Measurements from ENCODE around the gene PRR5. TPM values are rescaled to one million over a fixed set of nuclear protein-coding genes. Genes with fewer than 3 reads are reported as not detected.

PRR5 gene
- total RNA-seq, 2 donors from 2014 or later: 12.5 to 20.4 TPM

- Histone ChIP-seq H3K27ac (no peak overlapping the region), H3K4me3 (no peak overlapping the region), H3K9me3 (no peaks in the 10 kb centered on the region), H3K36me3 (replicated peaks in 1 of 2; ENCODE audit: insufficient read depth in 1 of 2, low read depth in 2 of 2) (no peaks in the 10 kb centered on the region), H3K27me3 (no peaks in the 10 kb centered on the region), H3K4me1 (peaks cover 20% of the 10 kb centered on the region)
- TF ChIP-seq POLR2A (IDR thresholded peaks at IDR 0.05): no peak
- no peak for TF ChIP-seq CTCF (IDR thresholded peaks at IDR 0.05)
- intact Hi-C loops (cut with DNase I): no loop called here
- ATAC-seq: no peak
- 64 to 77% methylated on average over 12 to 23 of the region's 23 CpGs for WGBS, 2 donors
- DNase-seq: no peak
These were observed 41.8 kb upstream of the PRR5 start for GRCh38 chr22:44660051-44660830.

GRCh38 chr22:44661070-44661469, 40.9 kb upstream of the PRR5 start:
- DNase-seq (no peak), ATAC-seq (no peak)
- WGBS, 2 donors: 10 to 34% methylated on average over 2 to 12 of the region's 14 CpGs
- H3K4me3 ChIP-seq: no peak overlapping the region
- H3K9me3 ChIP-seq: no peaks in the 10 kb centered on the region
- H3K4me1 ChIP-seq: peaks cover 20% of the 10 kb centered on the region
- no peak for TF ChIP-seq POLR2A (IDR thresholded peaks at IDR 0.05)
- no peaks in the 10 kb centered on the region for H3K27me3 ChIP-seq
- no peak overlapping the region for H3K27ac ChIP-seq
- intact Hi-C loops (cut with DNase I): no loop called here
- no peaks in the 10 kb centered on the region for H3K36me3 ChIP-seq (replicated peaks in 1 of 2; ENCODE audit: insufficient read depth in 1 of 2, low read depth in 2 of 2)

- Histone ChIP-seq H3K27ac (no peak overlapping the region), H3K4me1 (peaks cover 20% of the 10 kb centered on the region), H3K36me3 (replicated peaks in 1 of 2; ENCODE audit: insufficient read depth in 1 of 2, low read depth in 2 of 2) (no peaks in the 10 kb centered on the region), H3K4me3 (no peak overlapping the region), H3K27me3 (no peaks in the 10 kb centered on the region), H3K9me3 (no peaks in the 10 kb centered on the region)
- ATAC-seq (no peak), DNase-seq (no peak)
- TF ChIP-seq POLR2A (IDR thresholded peaks at IDR 0.05): no peak
- no peak for TF ChIP-seq CTCF (IDR thresholded peaks at IDR 0.05)
- 54 to 58% methylated on average over 13 to 14 of the region's 14 CpGs for WGBS, 2 donors
- intact Hi-C loops (cut with DNase I): no loop called here
These were observed 40.1 kb upstream of the PRR5 start for GRCh38 chr22:44661659-44662569.

- no peaks in the 10 kb centered on the region for H3K9me3 ChIP-seq
- intact Hi-C loops (cut with DNase I): no loop called here
- DNase-seq (no peak), ATAC-seq (no peak)
- peaks cover 19% of the 10 kb centered on the region for H3K4me1 ChIP-seq
- H3K27ac ChIP-seq: no peak overlapping the region
- no peak for TF ChIP-seq POLR2A (IDR thresholded peaks at IDR 0.05)
- TF ChIP-seq CTCF (IDR thresholded peaks at IDR 0.05): no peak
- no peaks in the 10 kb centered on the region for H3K36me3 ChIP-seq (replicated peaks in 1 of 2; ENCODE audit: insufficient read depth in 1 of 2, low read depth in 2 of 2)
- H3K27me3 ChIP-seq: no peaks in the 10 kb centered on the region
- WGBS, 2 donors: 69 to 72% methylated on average over 5 of the region's 5 CpGs
- no peak overlapping the region for H3K4me3 ChIP-seq
These were observed 38.6 kb upstream of the PRR5 start for GRCh38 chr22:44663256-44663999.

- H3K4me3 ChIP-seq: no peak overlapping the region
- no peak for TF ChIP-seq POLR2A (IDR thresholded peaks at IDR 0.05)
- no peak for TF ChIP-seq CTCF (IDR thresholded peaks at IDR 0.05)
- no peaks in the 10 kb centered on the region for H3K27me3 ChIP-seq
- DNase-seq: peak in 3 of 4 donors; percentile 39 to 72 (median 47)
- WGBS, 2 donors: 58 to 62% methylated on average over 8 to 11 of the region's 11 CpGs
- intact Hi-C loops (cut with DNase I): no loop called here
- H3K9me3 ChIP-seq: no peaks in the 10 kb centered on the region
- H3K27ac ChIP-seq: peak overlapping the region in 1 of 4 donors; percentile 39
- ATAC-seq: no peak
- no peaks in the 10 kb centered on the region for H3K36me3 ChIP-seq (replicated peaks in 1 of 2; ENCODE audit: insufficient read depth in 1 of 2, low read depth in 2 of 2)
- H3K4me1 ChIP-seq: peaks cover 17% of the 10 kb centered on the region
These were observed 37.9 kb upstream of the PRR5 start for GRCh38 chr22:44664149-44664548.

Data from body of pancreas (tissue), 4 donors.